CD14-positive monocyte (primary cell): Measurements from ENCODE around the gene SPRED2. TPM values are rescaled to one million over a fixed set of nuclear protein-coding genes. Genes with fewer than 3 reads are reported as not detected.

Source experiments
- DNase-seq, 3 donors: peaks; one replicate each; pipeline ENCODE4 v3.0.0-alpha.2; 2011 to 2022
- H2AFZ ChIP-seq: 2 replicates; pipeline ENCODE4 v1.6.0; 2012; ENCODE audit warnings: mild to moderate bottlenecking, low read depth, low read length, inconsistent platforms; ENCODE audit not compliant: insufficient read depth, poor library complexity, severe bottlenecking
- H3K27ac ChIP-seq, 2 donors: 1 replicate in 1 of 2; 2 replicates in 1 of 2; pipeline ENCODE4 v1.5.1; 2012 to 2013; ENCODE audit warnings: low read length in 2 of 2, control low read depth in 1 of 2, inconsistent platforms in 1 of 2, low read depth in 1 of 2, mild to moderate bottlenecking in 1 of 2
- H3K27me3 ChIP-seq, 2 donors: one replicate each; pipeline versions ENCODE4 v1.6.0 to v1.6.1; 2011 to 2013; ENCODE audit warnings: low read length in 2 of 2; ENCODE audit not compliant: control insufficient read depth in 2 of 2, insufficient read depth in 2 of 2
- H3K36me3 ChIP-seq, 2 donors: replicated peaks in 1 of 2; 1 replicate in 1 of 2; 2 replicates in 1 of 2; pipeline versions ENCODE4 v1.5.1 to v1.6.1; 2012 to 2013; ENCODE audit warnings: low read length in 2 of 2, control low read depth in 1 of 2, inconsistent platforms in 1 of 2, mild to moderate bottlenecking in 1 of 2; ENCODE audit not compliant: insufficient read depth in 2 of 2, control insufficient read depth in 1 of 2
- H3K4me1 ChIP-seq, 2 donors: 1 replicate in 1 of 2; 2 replicates in 1 of 2; pipeline versions ENCODE4 v1.5.1 to v1.6.1; 2012 to 2013; ENCODE audit warnings: low read length in 2 of 2, control low read depth in 1 of 2, inconsistent platforms in 1 of 2, mild to moderate bottlenecking in 1 of 2, moderate library complexity in 1 of 2; ENCODE audit not compliant: insufficient read depth in 2 of 2, control insufficient read depth in 1 of 2
- H3K4me2 ChIP-seq: replicated peaks from 2 replicates; pipeline ENCODE3; 2012; ENCODE audit warnings: low read length, moderate library complexity, mild to moderate bottlenecking; ENCODE audit not compliant: poor library complexity, severe bottlenecking; ENCODE audit errors: extremely low read depth
- H3K4me3 ChIP-seq, 3 experiments: fragments of 200-600 bp in 1 of 3; sonication (generic) in 1 of 3; replicated peaks in 1 of 3; 1 replicate in 2 of 3; 2 replicates in 1 of 3; pipeline ENCODE4 v1.5.1; 2011 to 2013; ENCODE audit warnings: low read length in 3 of 3, mild to moderate bottlenecking in 3 of 3, control low read depth in 2 of 3, low read depth in 2 of 3, inconsistent platforms in 1 of 3, moderate library complexity in 1 of 3
- H3K79me2 ChIP-seq: 2 replicates; pipeline ENCODE4 v1.6.0; 2012; ENCODE audit warnings: mild to moderate bottlenecking, control low read depth, inconsistent platforms, low read length, moderate library complexity; ENCODE audit not compliant: insufficient read depth
- H3K9ac ChIP-seq: 2 replicates; pipeline ENCODE4 v1.6.0; 2017; ENCODE audit warnings: low read length, mild to moderate bottlenecking; ENCODE audit not compliant: insufficient read depth, poor library complexity, severe bottlenecking
- H3K9me3 ChIP-seq, 2 donors: replicated peaks in 1 of 2; 1 replicate in 1 of 2; 2 replicates in 1 of 2; pipeline versions ENCODE4 v1.5.1 to v1.6.1; 2012 to 2013; ENCODE audit warnings: low read length in 2 of 2, control low read depth in 1 of 2; ENCODE audit not compliant: control insufficient read depth in 1 of 2, insufficient read depth in 1 of 2
- H4K20me1 ChIP-seq: 2 replicates; pipeline ENCODE4 v1.6.0; 2012; ENCODE audit warnings: mild to moderate bottlenecking, low read length, control low read depth, moderate library complexity; ENCODE audit not compliant: insufficient read depth
- H3K27ac Mint-ChIP-seq, 7 donors: one replicate each; pipeline ENCODE4 v1.8.0; 2020; ENCODE audit warnings: mild to moderate bottlenecking in 7 of 7, mixed read lengths in 7 of 7, moderate library complexity in 6 of 7, inconsistent platforms in 2 of 7
- H3K27me3 Mint-ChIP-seq, 3 donors: one replicate each; pipeline ENCODE4 v1.8.0; 2021 to 2022; ENCODE audit warnings: low read depth in 3 of 3, mild to moderate bottlenecking in 3 of 3, mixed read lengths in 3 of 3, moderate library complexity in 3 of 3, inconsistent platforms in 1 of 3
- H3K36me3 Mint-ChIP-seq, 2 donors: one replicate each; pipeline ENCODE4 v1.8.0; 2020; ENCODE audit warnings: mixed read lengths in 2 of 2, inconsistent platforms in 1 of 2, mild to moderate bottlenecking in 1 of 2
- H3K4me1 Mint-ChIP-seq: one replicate; pipeline ENCODE4 v1.8.0; 2020; ENCODE audit warnings: mild to moderate bottlenecking, mixed read lengths
- H3K4me3 Mint-ChIP-seq, 2 donors: one replicate each; pipeline ENCODE4 v1.8.0; 2020; ENCODE audit warnings: mild to moderate bottlenecking in 2 of 2, mixed read lengths in 2 of 2, moderate library complexity in 1 of 2
- H3K9me3 Mint-ChIP-seq, 7 donors: one replicate each; pipeline ENCODE4 v1.8.0; 2020 to 2022; ENCODE audit warnings: mixed read lengths in 7 of 7, mild to moderate bottlenecking in 6 of 7, moderate library complexity in 6 of 7, inconsistent platforms in 2 of 7
- WGBS: methylation state at CpG from one replicate; pipeline ENCODE4 v1.1.5; 2013; ENCODE audit warnings: missing lambda C conversion rate; ENCODE audit not compliant: insufficient coverage; 5-methylcytosine and 5-hydroxymethylcytosine counted together
- intact Hi-C, 2 donors: fragments of 100-400 bp; cut with micrococcal nuclease; formaldehyde crosslinking; loops; one replicate each; pipeline versions ENCODE4 v1.15.0 to v1.15.1; 2023
- polyA minus RNA-seq: library from RNA; depleted of rRNA, polyadenylated mRNA; stranded (reverse); fragments of >200 nt; gene quantifications from 2 replicates; pipeline ENCODE4 v1.2.3, GENCODE V29; 2012
- polyA plus RNA-seq, 3 donors: library from polyadenylated mRNA; depleted of rRNA in 1 of 3; unstranded in 2 of 3; stranded (reverse) in 1 of 3; fragments of 300-500 nt in 2 of 3; fragments of >200 nt in 1 of 3; fragmentation: Illumina TruSeq in 2 of 3; gene quantifications; 1 replicate in 2 of 3; 2 replicates in 1 of 3; pipeline ENCODE4 v1.2.3, GENCODE V29; 2012 to 2021
- total RNA-seq, 12 experiments: library from RNA in 1 of 12; stranded (reverse) in 1 of 12; fragments of 120-200 nt in 1 of 12; gene quantifications; one replicate each; pipeline ENCODE4 v1.2.4 and lab custom pipeline; 2013 to 2026; ENCODE audit warnings: mixed read lengths in 6 of 12, inconsistent platforms in 1 of 12
- TF ChIP-seq, protein P1 (sequence below): fragments of 200-600 bp; IDR thresholded peaks from one replicate; pipeline ENCODE4 v1.8.0; 2022; ENCODE audit warnings: antibody characterized with exemption, mild to moderate bottlenecking

SPRED2 gene
- 0.62 TPM for total RNA-seq (2013)
- 1 to 10 TPM in 1 of 3 donors, under 1 TPM in 2; 0.20 to 2.0 (median 0.33) TPM for polyA plus RNA-seq
- 0.96 and 0.97 TPM in 2 replicates for polyA minus RNA-seq
- 14.4 to 42.4 (median 20.4) reads per million in 11 experiments for total RNA-seq (lab: John Stamatoyannopoulos, UW)

DNA sequence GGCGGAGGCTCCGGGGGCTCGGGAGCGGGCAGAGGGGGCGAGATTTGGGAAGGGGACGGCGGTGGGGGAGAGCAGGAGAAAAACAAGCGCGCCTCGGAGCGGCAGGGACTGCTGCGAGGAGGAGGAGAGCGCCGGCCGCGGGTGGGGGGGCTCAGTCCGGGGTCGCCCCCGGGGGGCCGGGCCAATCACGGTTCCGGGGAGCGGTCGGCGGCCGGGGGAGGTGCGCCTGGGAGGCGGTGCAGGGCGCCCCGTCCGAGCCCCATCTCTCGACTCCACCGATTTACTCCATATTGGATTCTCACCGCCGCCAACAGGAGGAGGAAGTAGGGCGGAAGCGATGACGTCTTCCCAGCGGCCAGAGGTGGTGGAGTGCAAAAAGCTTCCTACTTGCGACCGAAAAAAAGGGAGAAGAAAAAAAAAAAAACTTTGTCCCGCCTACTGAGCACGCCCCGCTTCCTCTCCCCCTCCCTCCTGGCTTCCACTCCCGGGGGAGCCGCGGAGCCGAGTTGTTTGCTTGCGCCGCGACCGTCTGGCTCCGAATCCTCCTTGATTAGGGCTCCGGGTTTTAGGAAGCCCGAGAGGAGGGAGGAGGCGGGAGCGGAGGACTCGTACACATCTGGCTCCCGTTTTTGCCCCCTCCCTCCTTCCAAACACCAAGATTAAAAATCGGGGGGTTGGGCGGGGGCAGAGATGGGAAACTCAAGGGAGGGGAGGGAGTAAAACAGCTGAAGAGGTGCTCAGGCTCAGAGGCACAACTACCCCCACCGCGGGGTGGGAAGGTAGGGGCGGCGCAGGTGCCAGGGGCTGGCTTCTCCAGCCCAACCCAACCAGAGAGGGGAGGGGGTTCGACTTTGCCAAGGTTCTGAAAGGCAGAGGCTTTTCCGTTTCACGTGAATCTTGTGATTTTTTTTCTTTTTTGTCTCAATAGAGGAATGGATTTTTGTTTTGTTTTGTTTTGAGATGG, at the start of gene SPRED2:
TSS of gene SPRED2 (minus strand) at position 373 of the 964 bp plus-strand sequence. CDS start 612 bp downstream, outside the sequence.
- peak within 1 kb of the TSS in 1 of 2 donors; percentile 39 for H3K27ac ChIP-seq
- peak within 1 kb of the TSS; percentile 64 to 87 (median 82) for H3K4me3 ChIP-seq
- H2AFZ ChIP-seq, result peak within 1 kb of the TSS; percentile 85
- peaks cover 0 to 12% (median 3%) of the 10 kb centered on the region in 7 donors for H3K9me3 Mint-ChIP-seq
- peaks cover 30 to 55% of the 10 kb centered on the region in 2 donors for H3K27me3 ChIP-seq
- peaks cover 0 to 17% of the 10 kb centered on the region in 2 donors for H3K36me3 Mint-ChIP-seq
- peaks cover 20% of the 10 kb centered on the region for H4K20me1 ChIP-seq
- H3K4me2 ChIP-seq, result peak within 1 kb of the TSS; percentile 96
- no peaks in the 10 kb centered on the region for H3K9me3 ChIP-seq
- peaks cover 30% of the 10 kb centered on the region for H3K4me1 Mint-ChIP-seq
- TF ChIP-seq, protein P1, sequence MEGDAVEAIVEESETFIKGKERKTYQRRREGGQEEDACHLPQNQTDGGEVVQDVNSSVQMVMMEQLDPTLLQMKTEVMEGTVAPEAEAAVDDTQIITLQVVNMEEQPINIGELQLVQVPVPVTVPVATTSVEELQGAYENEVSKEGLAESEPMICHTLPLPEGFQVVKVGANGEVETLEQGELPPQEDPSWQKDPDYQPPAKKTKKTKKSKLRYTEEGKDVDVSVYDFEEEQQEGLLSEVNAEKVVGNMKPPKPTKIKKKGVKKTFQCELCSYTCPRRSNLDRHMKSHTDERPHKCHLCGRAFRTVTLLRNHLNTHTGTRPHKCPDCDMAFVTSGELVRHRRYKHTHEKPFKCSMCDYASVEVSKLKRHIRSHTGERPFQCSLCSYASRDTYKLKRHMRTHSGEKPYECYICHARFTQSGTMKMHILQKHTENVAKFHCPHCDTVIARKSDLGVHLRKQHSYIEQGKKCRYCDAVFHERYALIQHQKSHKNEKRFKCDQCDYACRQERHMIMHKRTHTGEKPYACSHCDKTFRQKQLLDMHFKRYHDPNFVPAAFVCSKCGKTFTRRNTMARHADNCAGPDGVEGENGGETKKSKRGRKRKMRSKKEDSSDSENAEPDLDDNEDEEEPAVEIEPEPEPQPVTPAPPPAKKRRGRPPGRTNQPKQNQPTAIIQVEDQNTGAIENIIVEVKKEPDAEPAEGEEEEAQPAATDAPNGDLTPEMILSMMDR, result no peak
- intact Hi-C loops, result loop anchor here (5.0 to 10.0 kb wide), 5 partner anchors 65 to 368 kb away; partner anchors contain the start of gene ACTR2 (in 2 of the 2)
- peak within 1 kb of the TSS in 6 of 7 donors; percentile 80 to 93 (median 86) for H3K27ac Mint-ChIP-seq
- 1% methylated on average over 29 of the region's 68 CpGs for WGBS
- peak; percentile 87 to 94 (median 88) for DNase-seq
- peak within 1 kb of the TSS; percentile 96 for H3K4me3 Mint-ChIP-seq
- H3K79me2 ChIP-seq, result peaks cover 5% of the 10 kb centered on the region
- H3K36me3 ChIP-seq, result no peaks in the 10 kb centered on the region
- peaks cover 45 to 74% (median 56%) of the 10 kb centered on the region in 3 donors for H3K27me3 Mint-ChIP-seq
- peak within 1 kb of the TSS; percentile 73 for H3K9ac ChIP-seq
- peaks cover 29 to 43% of the 10 kb centered on the region in 2 donors for H3K4me1 ChIP-seq

- TF ChIP-seq, protein P1, result no peak
- Histone ChIP-seq H3K4me3 (no peak overlapping the region), H3K27me3 (no peaks in the 10 kb centered on the region), H3K4me2 (no peak overlapping the region), H3K4me1 (no peaks in the 10 kb centered on the region), H4K20me1 (no peaks in the 10 kb centered on the region), H3K36me3 (no peaks in the 10 kb centered on the region), H3K79me2 (no peaks in the 10 kb centered on the region), H2AFZ (no peak overlapping the region), H3K9ac (no peak overlapping the region), H3K27ac (no peak overlapping the region), H3K9me3 (no peaks in the 10 kb centered on the region)
- H3K27me3 Mint-ChIP-seq, result peaks cover 0 to 6% (median 3%) of the 10 kb centered on the region in 3 donors
- intact Hi-C loops, result no loop called here
- peaks cover 0 to 10% (median 2%) of the 10 kb centered on the region in 7 donors for H3K9me3 Mint-ChIP-seq
- peak overlapping the region in 1 of 7 donors; percentile 62 for H3K27ac Mint-ChIP-seq
- peaks cover 5% of the 10 kb centered on the region for H3K4me1 Mint-ChIP-seq
- no peak overlapping the region for H3K4me3 Mint-ChIP-seq
- DNase-seq, result no peak
- H3K36me3 Mint-ChIP-seq, result no peaks in the 10 kb centered on the region
- no CpG with 5 or more reads among the region's 2 CpGs for WGBS
These were observed 49.6 kb upstream of the SPRED2 start for GRCh38 chr2:65481961-65482360.
